OCI-LY3 (cell line): ENCODE measurements around the gene P4HB.

ENCODE experiments used
- EZH2phosphoT487 ChIP-seq: fragments of 200-600 bp; shearing (Covaris generic); IDR thresholded peaks from 2 replicates; pipeline ENCODE4 v1.6.1; 2018; ENCODE audit warnings: antibody characterized with exemption, mixed run types, low read depth
- TF ChIP-seq, protein P1 (sequence below): fragments of 200-600, 300-600 bp; sonication (generic); IDR thresholded peaks from 2 replicates; pipeline ENCODE4 v1.5.1; 2014; ENCODE audit warnings: antibody characterized with exemption, low read length, low read depth

DNA sequence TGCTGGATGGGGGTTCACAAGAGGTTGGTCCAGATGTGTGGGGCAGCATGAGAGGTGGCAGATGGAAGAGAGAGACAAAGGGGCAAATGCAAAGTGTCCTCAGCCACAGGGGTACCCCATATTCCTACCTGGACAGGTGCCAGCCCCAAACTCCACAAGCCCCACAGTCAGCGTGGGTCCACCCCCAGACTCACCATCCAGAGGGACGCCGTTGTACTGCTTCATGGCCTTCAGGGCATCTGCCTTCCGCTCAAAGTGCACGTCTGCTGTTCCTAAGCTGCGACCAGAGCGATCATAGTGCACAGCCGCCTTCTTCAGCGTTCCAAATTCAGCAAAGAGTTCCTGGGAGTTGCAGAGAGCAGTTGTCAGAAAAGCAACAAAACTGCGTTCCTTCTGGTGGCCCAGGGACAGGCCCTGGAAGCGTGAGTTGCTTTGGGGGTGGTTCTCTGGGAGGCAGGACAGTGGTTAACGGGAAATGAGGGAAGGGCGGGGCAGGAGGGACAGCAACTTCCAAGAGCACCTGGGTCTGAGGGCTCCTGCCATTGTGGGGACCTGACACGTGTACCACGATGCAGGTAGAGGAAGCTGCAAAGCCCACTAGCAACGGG, 28.8 kb upstream of the P4HB start:
- TF ChIP-seq EZH2phosphoT487, result no peak
- TF ChIP-seq, protein P1, sequence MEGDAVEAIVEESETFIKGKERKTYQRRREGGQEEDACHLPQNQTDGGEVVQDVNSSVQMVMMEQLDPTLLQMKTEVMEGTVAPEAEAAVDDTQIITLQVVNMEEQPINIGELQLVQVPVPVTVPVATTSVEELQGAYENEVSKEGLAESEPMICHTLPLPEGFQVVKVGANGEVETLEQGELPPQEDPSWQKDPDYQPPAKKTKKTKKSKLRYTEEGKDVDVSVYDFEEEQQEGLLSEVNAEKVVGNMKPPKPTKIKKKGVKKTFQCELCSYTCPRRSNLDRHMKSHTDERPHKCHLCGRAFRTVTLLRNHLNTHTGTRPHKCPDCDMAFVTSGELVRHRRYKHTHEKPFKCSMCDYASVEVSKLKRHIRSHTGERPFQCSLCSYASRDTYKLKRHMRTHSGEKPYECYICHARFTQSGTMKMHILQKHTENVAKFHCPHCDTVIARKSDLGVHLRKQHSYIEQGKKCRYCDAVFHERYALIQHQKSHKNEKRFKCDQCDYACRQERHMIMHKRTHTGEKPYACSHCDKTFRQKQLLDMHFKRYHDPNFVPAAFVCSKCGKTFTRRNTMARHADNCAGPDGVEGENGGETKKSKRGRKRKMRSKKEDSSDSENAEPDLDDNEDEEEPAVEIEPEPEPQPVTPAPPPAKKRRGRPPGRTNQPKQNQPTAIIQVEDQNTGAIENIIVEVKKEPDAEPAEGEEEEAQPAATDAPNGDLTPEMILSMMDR, result no peak
